Nephron (organoid): ENCODE data around the gene TIE1.

Experiments
- H3K27ac Mint-ChIP-seq, 3 experiments: 2 replicates each; pipeline ENCODE4 v1.8.0; 2020; ENCODE audit warnings: mixed read lengths in 3 of 3, mild to moderate bottlenecking in 2 of 3, moderate library complexity in 1 of 3
- H3K27me3 Mint-ChIP-seq: 2 replicates; pipeline ENCODE4 v1.8.0; 2021; ENCODE audit warnings: low read depth, mild to moderate bottlenecking, moderate library complexity, mixed read lengths
- H3K36me3 Mint-ChIP-seq: 2 replicates; pipeline ENCODE4 v1.8.0; 2020; ENCODE audit warnings: low read depth, mixed read lengths
- H3K4me1 Mint-ChIP-seq: 2 replicates; pipeline ENCODE4 v1.8.0; 2020; ENCODE audit warnings: mixed read lengths
- H3K4me3 Mint-ChIP-seq, 3 experiments: 2 replicates each; pipeline ENCODE4 v1.8.0; 2020; ENCODE audit warnings: mild to moderate bottlenecking in 3 of 3, mixed read lengths in 3 of 3, moderate library complexity in 2 of 3
- H3K9me3 Mint-ChIP-seq: 2 replicates; pipeline ENCODE4 v1.8.0; 2020; ENCODE audit warnings: mixed read lengths
- CTCF ChIP-seq, 3 experiments: fragments of 200-600 bp; sonication (generic); IDR thresholded peaks; one replicate each; pipeline ENCODE4 v1.5.0; 2021; ENCODE audit warnings: antibody characterized with exemption in 3 of 3; ENCODE audit not compliant: unreplicated experiment in 3 of 3

The TIE1 gene

DNA sequence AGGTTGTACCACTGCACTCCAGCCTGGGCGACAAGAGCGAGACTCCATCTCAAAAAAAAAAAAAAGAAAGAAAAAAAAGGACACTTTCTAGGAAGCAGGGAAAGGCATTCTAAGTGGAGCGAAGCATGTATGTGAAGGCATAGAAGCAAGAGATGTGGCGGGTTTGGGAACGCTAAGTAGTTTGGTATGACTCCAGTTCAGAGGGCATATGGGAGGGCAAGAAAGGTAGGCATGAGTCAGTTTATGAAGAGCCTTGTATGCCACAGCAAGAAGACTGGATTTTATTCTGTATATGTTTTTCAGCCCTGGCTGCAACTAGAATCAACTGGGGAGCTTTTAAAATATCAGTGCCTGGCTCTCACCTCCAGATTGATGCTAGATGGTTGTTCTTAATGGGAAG lies 71.4 kb downstream of the TIE1 start:
- Mint-ChIP-seq H3K4me1 (peaks cover 13% of the 10 kb centered on the region), H3K36me3 (no peaks in the 10 kb centered on the region), H3K4me3 (no peak overlapping the region), H3K27me3 (no peaks in the 10 kb centered on the region), H3K27ac (no peak overlapping the region), H3K9me3 (no peaks in the 10 kb centered on the region)
- TF ChIP-seq CTCF (IDR thresholded peaks at IDR 0.05; ENCODE audit: unreplicated experiment in 3 of 3): no peak
